PC-3 (cell line): Measurements from ENCODE around the gene RAX.

Experiments used
- EZH2 ChIP-seq: fragments of 300-600 bp; sonication (generic); IDR thresholded peaks from one replicate; pipeline ENCODE4 v1.6.1; 2017; ENCODE audit warnings: antibody characterized with exemption, mild to moderate bottlenecking, low read length; ENCODE audit not compliant: unreplicated experiment
- EZH2phosphoT487 ChIP-seq: fragments of 300-600 bp; sonication (generic); IDR thresholded peaks from 2 replicates; pipeline ENCODE4 v1.6.1; 2018; ENCODE audit warnings: mild to moderate bottlenecking, antibody characterized with exemption, low read length, borderline replicate concordance
- TF ChIP-seq, protein P1 (sequence below): fragments of 300-600 bp; sonication (generic); conservative IDR thresholded peaks from 2 replicates; pipeline ENCODE4 v1.5.1; 2017; ENCODE audit warnings: antibody characterized with exemption, low read depth, mild to moderate bottlenecking, low read length

DNA sequence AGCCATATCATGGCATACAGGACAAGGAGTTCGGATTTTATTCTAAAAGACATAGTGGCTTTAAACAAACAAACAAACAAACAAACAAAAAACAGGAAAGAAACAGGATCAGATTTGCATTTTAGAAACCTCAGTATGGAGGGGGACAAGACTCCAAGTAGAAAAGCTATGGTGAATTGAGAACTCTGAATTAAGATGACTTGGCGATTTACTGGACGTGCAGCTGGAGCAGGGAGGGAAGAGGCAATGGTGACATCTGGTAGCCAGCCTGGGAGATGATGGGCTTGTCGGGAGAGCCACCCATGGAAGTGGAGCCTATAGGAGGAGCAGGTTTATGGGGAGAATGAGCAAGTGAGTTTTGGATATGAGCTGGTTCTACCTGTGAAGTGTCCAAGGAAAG, 32.0 kb upstream of the RAX start:
- TF ChIP-seq, protein P1, sequence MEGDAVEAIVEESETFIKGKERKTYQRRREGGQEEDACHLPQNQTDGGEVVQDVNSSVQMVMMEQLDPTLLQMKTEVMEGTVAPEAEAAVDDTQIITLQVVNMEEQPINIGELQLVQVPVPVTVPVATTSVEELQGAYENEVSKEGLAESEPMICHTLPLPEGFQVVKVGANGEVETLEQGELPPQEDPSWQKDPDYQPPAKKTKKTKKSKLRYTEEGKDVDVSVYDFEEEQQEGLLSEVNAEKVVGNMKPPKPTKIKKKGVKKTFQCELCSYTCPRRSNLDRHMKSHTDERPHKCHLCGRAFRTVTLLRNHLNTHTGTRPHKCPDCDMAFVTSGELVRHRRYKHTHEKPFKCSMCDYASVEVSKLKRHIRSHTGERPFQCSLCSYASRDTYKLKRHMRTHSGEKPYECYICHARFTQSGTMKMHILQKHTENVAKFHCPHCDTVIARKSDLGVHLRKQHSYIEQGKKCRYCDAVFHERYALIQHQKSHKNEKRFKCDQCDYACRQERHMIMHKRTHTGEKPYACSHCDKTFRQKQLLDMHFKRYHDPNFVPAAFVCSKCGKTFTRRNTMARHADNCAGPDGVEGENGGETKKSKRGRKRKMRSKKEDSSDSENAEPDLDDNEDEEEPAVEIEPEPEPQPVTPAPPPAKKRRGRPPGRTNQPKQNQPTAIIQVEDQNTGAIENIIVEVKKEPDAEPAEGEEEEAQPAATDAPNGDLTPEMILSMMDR: no peak
- TF ChIP-seq EZH2 (no peak), EZH2phosphoT487 (no peak)
